GF-D8 (cell line): ENCODE measurements around the gene VAPA.

Experiments used
- DNase-seq: peaks from one replicate; lab custom pipeline; 2025; lab: John Stamatoyannopoulos, UW

The VAPA gene

DNA sequence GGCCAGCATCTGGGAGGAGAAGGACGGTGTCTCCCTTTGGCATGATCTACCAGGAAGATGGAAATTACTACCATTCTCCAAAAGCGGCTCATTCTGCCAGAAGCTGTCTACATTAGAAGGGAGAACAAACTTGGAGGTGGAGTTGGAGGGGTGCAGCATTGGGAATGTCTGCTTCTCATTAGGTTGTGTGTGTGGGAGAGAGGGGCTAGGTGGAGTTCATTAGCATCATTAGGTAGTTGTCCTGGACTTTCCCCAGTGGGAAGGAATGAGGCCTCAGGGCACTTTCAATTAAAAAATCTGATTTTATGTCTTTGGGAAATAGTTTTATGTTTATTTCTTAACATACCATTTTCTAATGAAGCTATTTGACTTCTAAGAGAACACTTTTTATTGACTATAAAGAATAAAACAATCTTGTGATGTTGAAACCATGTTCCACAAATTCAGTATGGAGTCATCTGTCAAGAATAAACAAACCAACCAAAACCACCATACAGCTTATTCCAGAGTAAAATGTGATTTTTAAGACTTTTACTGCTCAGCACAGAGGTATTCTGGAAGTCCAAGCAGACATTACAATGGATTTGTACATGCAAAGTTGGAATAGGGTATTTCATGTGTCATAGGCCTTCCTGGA lies 60.6 kb downstream of the VAPA start:
- DNase-seq = no peak

DNA sequence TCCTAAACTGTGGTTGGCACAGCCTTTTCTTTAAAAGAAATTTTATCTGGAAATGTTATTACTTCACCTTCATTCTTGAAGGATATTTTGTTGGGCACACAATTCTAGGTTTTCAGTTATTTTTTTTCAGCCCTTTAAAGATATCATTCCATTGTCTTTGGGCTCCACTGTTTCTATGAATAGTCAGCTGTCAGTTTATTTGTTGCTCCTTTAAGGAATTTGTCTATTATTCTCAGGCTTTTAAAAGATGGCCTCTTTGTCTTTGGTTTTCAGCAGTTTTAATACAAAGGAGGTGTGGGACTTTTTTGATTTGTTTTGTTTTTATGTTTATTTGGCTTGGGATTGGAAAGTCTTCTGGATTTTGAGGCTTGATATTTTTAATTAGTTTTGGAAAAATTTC lies 61.8 kb downstream of the VAPA start:
- DNase-seq = no peak

DNA sequence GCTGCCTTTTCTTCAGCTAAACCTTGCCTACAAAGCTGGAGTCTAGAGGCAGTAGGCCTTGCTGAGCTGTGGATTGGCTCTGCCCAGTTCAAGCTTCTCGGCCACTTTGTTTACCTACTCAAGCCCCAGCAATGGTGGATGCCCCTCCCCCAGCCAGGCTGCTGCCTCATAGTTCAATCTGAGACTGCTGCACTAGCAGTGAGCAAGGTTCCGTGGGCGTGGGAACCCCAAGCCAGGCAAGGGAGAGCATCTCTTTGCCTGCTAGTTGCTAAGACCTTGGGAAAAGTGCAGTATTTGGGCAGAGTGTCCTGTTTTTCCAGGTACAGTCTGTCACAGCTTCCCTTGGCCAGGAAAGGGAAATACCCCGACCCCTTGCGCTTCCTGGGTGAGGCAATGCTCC lies 68.9 kb downstream of the VAPA start:
- DNase-seq = no peak

DNA sequence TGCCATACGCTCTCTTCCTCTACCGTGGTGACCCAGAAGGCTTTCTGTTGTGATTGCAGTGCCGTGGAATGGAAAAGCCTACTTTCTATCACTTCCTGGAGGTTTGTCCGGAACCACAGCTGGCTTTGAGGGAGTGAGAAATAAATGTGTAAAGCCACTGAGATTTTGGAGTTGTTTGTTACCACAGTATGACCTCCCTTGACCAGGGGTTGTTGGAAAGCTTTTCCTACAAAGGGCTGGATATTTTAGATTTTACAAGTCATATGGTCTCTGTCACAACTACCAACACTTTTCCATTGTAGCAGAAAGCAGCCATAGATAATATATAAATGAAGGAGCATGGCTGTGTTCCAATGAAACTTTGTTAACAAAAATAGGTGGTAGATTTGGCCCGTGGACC lies 70.3 kb downstream of the VAPA start:
- no peak for DNase-seq

DNA sequence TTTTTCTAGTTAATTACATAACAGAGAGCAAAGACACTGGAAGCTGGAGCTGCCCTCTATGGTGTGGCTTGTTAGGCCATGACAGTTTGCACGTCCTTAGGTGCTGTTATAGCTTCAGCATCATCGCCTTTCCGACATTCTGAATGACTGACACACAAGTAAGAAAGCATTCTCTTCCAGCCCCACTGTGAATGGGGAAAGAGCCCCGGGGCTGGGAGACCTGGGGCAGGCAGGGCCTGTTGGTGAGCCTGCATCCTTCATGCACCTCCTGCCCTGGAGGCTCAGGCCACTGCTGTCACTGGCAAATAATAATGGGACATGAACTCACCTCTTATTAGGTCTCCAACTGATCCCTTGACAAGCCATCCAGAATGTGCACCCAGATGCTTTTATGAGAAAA lies 71.8 kb downstream of the VAPA start:
- no peak for DNase-seq

DNA sequence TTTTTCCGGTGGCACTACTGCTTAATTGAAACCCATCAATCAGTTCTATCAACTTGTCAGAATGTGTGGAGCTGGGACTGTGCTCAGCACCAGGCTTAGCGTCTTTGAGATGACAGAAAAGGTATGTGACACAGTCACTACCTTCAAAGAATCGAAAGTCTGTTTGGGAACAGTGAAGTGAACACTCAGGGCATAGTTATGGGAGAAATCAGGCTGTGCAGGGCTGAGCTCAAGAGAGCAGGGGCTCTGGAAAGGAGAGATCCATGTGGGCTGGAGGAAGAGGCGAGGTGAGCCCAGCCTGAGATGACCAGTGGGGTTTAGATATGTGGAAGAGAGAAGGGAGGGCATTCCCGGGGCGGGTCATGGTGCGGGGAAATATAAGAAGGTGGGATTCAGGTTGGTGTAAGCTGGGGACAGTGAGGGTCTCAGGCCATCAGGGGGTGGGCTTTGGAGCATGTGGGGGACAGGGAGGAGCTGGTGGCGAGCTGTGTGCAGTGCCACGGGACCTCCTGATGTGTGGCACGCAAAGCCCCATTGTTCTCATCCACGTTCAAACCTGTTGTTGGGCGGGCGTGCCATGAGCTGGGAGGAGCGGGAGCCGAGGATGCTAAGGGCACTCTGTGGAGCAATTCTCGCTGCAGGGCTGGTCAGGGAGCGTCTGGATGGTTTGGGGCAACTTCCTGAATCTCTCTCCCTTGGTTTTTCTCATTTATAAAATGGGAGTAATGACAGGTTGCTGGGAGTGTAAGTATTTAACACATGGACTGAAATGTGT lies 72.5 kb downstream of the VAPA start:
- DNase-seq = no peak

DNA sequence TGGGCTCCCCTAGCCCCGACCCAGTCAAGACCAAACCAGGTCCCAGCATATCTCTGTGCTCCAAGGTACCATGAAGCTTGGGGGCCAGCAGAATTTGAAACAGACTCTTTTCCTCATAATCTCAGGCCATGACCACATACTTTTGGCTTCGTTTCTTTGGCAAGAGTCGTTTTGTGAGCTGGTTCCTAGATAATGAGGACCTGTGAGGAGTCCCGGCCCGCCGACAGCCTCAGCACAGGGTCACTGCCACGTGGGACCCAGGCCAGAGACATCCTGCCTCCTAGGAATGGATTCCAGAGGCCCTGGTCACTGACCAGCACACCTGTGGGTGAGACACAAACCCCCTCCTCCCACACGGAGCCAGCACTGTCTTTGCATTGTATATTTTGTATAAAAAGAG lies 73.5 kb downstream of the VAPA start:
- DNase-seq = no peak

DNA sequence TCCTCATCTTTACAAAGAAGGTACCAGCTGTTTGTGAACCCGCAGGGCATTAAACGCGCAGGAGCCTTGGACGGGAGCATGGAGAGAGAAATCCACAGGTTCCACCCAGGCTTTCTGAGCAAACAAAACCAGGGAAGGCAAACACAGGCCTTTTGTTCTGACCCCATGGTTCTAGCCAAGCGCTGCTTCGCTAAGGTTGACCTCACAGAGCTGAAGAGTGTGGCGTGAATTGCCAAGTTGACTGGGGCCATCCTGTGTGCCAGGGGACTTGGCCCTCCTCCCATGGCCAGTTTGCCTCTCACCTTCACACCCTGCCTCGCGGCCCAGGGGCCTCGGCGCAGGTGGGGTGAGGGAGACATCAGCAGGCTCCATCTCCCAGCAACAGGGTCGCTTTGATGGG lies 74.1 kb downstream of the VAPA start:
- DNase-seq = no peak

DNA sequence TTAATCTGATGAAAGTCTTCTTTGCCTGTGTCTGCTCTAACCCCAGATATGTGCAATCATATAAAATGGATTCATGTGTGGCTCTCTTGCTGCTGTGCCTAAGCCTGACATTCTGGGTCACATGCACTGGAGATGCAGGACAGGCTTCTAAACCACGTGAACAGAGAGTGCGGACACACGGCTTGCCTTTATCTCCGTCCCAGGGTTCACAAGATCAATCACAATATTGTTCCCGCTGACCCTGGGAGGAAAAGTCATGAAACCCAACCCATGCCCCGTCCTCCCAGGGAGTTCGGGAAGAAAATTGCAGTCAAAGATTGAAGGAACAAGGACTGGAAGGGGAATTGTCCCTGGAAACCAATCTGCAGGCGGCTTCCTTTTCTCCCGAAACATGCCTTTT lies 74.8 kb downstream of the VAPA start:
- DNase-seq = no peak

DNA sequence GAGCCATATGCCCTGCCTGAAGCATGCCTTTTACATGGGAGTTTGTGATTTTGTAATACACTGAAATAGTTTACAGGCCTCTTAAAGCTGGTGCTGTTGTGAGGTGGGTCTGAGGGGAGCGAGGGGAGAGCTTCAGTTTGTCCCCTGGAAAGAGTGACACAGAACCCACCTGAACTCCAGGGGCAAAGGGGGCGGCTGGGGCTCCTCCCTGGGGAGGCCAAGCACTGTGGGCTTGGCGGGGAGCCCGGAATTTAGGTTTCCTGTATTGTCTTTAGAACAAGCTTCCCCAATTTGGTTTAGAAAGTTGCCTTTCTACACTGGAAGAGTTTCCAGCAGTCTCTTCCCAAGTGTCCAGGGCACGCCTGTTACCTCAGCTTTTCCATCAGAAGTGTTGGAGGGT lies 75.7 kb downstream of the VAPA start:
- no peak for DNase-seq

DNA sequence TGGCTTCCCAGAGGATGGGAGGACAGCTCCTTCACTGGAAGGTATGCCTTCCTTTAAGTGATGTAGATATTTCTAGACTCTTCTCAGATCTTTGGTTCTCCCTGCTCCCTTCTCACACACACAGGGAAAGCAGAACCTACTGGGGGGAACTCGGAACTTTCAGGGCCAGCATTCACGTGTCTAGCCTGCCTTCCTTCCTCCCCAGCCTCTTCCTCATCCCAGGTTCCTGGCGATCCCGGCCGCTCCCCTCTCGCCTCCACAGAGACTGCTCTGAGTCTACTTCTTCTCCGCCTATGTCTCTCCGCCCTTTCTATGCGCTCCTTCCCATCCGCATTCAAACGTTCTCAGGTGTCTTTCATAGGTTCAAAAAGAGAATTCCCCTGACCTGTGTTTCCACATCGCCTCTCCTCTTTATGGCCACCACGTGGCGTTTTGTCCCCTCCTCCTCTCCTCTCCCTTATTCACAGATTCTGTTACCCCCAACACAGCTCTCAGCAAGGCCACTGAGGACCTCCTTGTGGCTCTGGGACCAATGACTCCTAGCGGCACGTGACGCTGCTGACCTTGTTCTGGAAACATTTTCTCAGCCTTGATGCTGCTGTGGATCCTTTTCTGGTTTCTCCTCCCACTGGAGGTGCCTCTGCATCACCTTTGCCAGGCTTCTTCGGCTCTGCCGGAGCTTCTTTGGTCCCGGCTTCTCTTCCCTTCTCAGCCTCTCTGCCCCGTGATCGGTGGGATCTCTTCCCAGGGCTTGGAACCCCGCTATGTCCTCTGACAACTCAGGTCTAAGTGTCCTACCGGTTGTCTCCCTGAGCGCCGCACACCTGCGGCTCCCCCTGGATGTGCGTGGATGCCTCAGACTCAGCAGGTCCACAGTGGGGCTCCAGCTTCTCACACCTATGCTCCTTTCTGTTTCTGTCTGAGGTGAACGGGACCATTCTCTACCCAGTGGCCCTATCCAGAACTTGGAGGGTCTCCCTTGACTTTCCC lies 77.5 kb downstream of the VAPA start:
- DNase-seq = no peak

DNA sequence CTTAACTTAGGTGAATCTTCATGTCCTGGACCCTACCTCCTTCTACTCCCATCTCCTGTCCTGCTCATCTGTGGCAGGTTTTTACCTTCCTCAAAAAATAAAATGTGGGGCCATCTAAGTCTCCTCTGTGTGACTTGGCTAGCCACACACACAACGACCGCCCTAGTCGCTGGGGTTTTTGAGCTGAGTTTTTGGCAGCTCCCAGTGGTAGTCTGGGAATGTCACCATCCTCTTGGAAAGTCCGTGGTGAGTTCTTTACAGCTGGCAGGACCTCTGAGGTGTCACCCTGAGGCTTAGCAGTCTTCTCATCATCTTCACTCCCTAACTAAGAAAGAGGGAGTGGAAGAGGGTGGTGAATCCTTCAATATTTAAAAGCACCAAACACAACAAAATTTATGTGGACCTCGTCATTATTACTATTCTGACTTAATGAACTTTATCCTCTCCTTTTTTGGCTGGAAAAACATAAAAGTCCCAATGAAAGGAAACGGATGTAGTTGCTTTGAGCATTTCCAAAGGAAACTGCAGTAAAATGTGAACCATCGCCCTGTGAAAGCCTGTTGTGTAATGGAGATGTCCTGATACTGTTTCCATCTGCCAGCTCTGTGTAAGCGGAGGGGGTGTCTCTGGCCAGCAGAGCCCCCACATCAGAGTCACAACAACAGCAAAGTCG lies 78.6 kb downstream of the VAPA start:
- no peak for DNase-seq

DNA sequence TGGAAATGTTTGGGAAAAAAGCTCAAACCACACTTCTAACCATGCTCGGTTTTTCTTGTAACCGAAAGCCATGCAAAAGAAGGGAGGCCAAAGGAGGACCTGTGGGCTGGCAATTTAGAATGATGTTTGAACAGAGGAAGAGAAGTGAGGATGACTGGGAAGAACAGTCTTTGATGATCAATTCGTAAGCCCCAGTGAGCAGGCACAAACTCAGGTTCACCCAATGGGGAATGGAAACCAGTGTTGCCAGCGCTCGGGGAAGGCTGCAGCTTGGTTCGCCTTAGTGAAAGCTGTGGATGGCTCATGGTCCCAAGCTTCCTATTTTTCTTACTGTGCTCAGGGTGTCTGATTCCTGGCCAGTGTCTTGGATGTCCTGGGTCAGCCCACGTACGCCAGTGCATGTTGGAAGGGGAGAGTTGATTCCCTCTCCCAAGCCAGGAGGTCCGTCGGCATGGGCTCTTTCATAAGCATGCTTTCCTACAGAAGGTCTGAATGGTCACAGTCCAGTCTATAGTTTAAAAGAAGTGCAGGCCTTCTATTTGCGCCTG lies 79.2 kb downstream of the VAPA start:
- DNase-seq = no peak

DNA sequence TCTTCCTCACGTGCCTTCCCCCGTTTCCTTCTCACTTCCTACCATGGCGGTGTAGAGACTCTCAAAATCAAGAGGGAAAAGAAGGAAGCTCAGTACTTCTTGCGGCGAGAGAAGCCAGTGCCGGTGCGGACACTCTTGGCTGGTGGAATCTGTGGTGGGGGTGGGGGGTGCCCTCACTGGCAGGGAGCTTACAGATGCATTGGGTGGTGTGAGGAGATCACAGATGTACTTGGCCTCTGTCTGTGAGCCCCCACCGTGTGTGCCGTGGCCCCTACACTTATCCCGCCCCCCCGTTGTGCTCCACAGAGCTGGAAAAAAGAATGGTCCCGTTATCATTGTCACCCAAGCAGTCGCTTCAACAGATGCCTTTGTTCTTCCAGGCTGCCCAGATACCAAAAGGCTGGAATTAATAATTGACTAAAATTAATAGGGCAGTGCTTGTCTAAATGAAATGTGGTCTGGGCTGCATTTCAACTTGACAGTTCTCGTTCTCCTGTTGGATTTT lies 79.8 kb downstream of the VAPA start:
- DNase-seq = no peak

DNA sequence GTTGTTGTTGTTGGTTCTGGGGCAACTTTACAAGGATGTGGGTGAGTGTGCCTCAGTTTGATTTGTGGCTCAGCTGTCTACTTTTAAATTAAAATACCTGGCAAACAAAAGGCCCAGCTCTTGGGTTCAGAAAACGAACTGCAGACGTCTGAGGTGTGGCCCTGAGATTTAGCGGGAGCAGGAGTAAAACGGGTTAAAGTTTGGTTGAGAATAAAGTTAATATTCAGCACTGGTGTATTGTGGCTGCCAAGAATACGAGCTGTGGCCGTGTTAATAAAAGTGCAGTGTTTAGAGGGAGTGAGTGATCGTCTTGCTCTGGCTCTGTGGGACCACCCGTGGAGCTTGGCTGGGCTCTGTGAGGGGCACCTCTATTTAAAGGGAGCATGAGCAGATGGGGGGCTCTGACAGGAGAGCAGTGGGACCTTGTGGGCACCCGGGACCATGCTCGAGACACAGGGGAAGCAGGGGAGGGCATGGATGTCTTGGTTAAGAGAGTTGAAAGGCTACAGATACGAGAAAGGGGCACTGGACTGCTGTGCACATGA lies 80.3 kb downstream of the VAPA start:
- DNase-seq = no peak

DNA sequence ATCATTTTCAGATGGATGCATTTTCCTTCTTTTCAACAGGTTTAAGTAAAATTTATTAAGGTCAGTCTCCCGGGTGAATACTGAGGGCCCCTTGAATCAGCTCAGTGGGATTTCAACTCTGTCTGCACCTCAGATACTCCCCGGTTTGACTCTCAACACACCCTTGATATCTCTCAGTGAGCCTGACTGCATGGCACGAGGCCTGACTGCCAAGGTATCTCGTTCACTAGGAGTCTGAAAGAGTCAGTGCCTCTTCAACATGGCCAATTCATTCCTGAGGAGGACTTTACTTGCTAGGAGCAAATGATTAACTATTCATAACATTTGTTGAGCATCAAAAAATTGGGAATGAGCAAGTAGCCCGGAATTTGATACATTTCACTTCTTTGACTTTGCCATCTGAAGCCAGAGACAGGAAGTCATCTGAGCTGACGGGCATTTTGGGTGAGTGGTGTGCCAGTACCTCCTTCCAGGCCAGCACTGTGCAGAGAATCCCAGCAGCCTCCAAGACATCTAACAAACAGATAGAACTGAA lies 81.0 kb downstream of the VAPA start:
- DNase-seq = no peak

DNA sequence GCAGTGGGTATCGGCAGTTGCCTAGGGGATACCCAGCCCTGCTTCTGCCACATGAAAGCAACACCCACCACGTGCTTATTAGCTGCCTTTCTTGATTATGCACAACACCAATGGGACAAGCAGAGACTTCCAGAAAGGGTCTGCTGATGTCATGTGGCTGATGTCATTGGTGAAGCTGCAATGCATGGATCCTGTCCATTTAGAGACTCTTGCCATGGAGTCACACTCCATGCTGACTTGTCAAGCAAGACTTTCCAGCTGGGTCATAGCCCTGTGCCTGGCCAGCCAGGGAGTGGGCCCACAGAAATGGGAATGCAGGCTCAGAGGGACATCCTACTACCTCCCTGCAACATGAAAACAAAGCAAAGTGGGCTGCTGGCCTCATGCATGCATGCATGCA lies 81.8 kb downstream of the VAPA start:
- DNase-seq = no peak

DNA sequence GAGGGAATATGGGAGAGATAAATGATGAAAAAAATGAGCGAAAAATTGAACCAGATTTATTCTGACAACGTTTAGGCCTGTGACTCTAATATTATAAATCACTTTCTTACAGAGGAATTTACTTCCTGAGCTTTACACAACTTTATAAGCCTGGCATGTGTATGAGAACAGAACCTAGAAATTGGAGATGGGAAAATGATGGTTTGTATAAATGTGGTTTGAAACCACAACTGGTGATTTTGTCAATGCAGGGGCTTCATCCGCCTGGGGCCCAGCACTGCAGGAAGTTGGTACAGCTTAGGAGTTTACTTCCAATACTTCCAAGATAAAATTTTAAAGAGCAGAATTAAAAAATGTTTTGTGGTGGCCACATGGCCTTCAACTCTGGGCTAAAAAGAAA lies 82.3 kb downstream of the VAPA start:
- DNase-seq = no peak

DNA sequence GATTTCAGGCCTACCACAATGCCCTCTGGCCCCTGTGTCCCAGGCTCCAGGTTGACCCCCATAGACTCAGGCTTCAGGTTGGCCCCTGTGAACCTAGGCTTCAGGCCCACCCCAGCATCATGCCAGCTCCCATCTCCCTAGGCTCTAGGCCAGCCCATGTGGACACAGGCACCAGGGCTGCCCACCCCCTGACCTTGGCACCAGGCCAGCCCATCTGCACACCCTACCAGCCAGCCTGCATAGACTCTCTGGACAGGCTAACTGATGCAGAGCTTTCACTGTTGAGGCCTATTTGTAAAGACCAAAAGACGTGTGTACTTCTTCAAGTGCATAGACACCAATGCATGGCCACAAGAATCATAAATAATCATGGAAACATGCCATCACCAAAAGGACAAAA lies 83.9 kb downstream of the VAPA start:
- no peak for DNase-seq

DNA sequence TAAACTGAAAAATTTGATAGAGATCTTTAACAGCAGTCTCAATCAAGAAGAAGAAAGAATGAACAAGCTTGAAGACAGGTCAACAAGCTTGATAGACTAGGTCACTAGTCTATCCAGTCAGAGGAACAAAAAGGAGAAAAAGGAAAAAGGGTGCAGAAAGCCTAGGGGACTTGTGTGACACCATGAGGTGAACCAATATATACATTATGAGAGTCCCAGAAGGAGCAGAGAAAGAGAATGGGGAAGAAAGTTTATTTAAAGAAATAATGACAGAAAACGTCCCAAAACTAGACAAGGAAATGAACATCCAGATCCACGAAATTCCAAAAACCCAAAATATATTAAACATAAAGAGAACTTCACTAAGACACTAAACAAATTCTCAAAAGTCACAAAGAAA lies 84.5 kb downstream of the VAPA start:
- no peak for DNase-seq

DNA sequence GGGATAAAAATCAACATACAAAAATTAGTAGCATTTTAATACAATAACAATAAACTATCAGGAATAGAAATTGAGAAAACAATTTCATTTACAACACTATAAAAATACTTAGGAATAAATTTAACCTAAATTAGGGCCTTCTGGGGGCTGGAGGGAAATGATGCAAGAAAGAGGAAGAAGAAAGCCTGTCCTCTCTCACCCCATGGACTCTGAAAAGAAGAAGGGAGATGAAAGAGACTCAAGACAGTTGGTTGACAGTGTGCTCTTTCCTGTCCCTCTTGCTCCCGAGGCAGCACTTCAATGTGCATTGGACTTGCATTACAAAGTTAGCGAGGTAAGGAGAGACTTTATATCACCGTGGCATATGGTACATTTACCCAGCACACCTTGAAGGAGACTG lies 88.5 kb downstream of the VAPA start:
- DNase-seq = no peak
